ENCODE data around the gene PIBF1.

- TF ChIP-seq CTCF (IDR thresholded peaks at IDR 0.05), result peak in 1 of 5 experiments; percentile 14
- TF ChIP-seq POLR2A (IDR thresholded peaks at IDR 0.05), result no peak
- no peak for TF ChIP-seq POLR2AphosphoS5 (IDR thresholded peaks at IDR 0.05)
Observed at GRCh38 chr13:72952529-72953141, 170.7 kb downstream of the PIBF1 start.

Measured in transverse colon (tissue), 4 donors.